Esophagus muscularis mucosa (tissue), 4 donors: Measurements from ENCODE around the gene FXYD4.

Experiments
- EP300 ChIP-seq: sonication (generic); formaldehyde crosslinking; IDR thresholded peaks from one replicate; pipeline ENCODE4 v1.6.1; 2017; ENCODE audit warnings: antibody characterized with exemption
- POLR2A ChIP-seq: fragments of 450-650 bp; IDR thresholded peaks from one replicate; pipeline ENCODE4 v1.6.1; 2017; ENCODE audit warnings: antibody characterized with exemption, moderate library complexity, mild to moderate bottlenecking, low read depth
- POLR2AphosphoS5 ChIP-seq, 2 donors: sonication (generic); formaldehyde crosslinking; IDR thresholded peaks; one replicate each; pipeline ENCODE4 v1.6.1; 2017; ENCODE audit warnings: antibody characterized with exemption in 2 of 2
- TF ChIP-seq, protein P1 (sequence below), 3 experiments: fragments of 200-600 bp in 2 of 3; fragments of 450-650 bp in 1 of 3; sonication (generic) in 2 of 3; IDR thresholded peaks; one replicate each; pipeline ENCODE4 v1.5.1; 2017 to 2019; ENCODE audit warnings: antibody characterized with exemption in 3 of 3, mild to moderate bottlenecking in 2 of 3, moderate library complexity in 1 of 3

DNA sequence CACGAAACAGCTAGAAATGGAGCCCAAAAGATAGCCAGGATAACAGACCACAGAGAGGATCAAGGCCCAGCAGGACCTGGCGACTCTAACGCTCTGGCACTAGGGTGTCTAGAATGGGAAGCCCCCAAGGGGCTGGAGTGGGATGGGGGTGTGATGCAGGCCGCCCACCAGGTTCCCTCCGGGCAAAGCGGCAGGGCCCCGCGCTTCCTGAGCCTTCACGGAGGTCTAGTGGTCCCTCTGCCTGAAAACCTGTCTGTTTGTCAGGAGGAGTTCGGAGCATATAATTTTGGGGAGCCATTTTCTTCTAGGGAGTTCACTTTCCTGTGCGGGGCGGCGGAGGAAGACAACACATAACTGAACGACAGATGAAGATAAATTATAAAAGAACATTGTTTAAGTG, 48.2 kb upstream of the FXYD4 start:
- TF ChIP-seq, protein P1, sequence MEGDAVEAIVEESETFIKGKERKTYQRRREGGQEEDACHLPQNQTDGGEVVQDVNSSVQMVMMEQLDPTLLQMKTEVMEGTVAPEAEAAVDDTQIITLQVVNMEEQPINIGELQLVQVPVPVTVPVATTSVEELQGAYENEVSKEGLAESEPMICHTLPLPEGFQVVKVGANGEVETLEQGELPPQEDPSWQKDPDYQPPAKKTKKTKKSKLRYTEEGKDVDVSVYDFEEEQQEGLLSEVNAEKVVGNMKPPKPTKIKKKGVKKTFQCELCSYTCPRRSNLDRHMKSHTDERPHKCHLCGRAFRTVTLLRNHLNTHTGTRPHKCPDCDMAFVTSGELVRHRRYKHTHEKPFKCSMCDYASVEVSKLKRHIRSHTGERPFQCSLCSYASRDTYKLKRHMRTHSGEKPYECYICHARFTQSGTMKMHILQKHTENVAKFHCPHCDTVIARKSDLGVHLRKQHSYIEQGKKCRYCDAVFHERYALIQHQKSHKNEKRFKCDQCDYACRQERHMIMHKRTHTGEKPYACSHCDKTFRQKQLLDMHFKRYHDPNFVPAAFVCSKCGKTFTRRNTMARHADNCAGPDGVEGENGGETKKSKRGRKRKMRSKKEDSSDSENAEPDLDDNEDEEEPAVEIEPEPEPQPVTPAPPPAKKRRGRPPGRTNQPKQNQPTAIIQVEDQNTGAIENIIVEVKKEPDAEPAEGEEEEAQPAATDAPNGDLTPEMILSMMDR (IDR thresholded peaks at IDR 0.05), result no peak
- TF ChIP-seq POLR2A (no peak), POLR2AphosphoS5 (IDR thresholded peaks at IDR 0.05) (no peak), EP300 (no peak)
